GM18517 (cell line): ENCODE results near the gene PDE10A.

Experiments
- ATAC-seq: cut with Tn5 transposase; IDR thresholded peaks from one replicate; pipeline ENCODE4 v1.9.1; 2021; ENCODE audit warnings: mild to moderate bottlenecking, moderate library complexity; ENCODE audit not compliant: unreplicated experiment

PDE10A gene

GRCh38 chr6:165426892-165427291 is 236.1 kb downstream of the PDE10A start:
- no peak for ATAC-seq

GRCh38 chr6:165422192-165422591 is 240.8 kb downstream of the PDE10A start:
- no peak for ATAC-seq

GRCh38 chr6:165417278-165417865 is 245.7 kb downstream of the PDE10A start:
- no peak for ATAC-seq

- ATAC-seq: no peak
Measured at GRCh38 chr6:165404697-165405096, 258.3 kb downstream of the PDE10A start.

GRCh38 chr6:165404296-165404695 is 258.7 kb downstream of the PDE10A start:
- no peak for ATAC-seq

- no peak for ATAC-seq
Measured at GRCh38 chr6:165403006-165403595, 259.9 kb downstream of the PDE10A start.

- no peak for ATAC-seq
Measured at GRCh38 chr6:165401092-165401491, 261.9 kb downstream of the PDE10A start.

- no peak for ATAC-seq
Measured at GRCh38 chr6:165390475-165390874, 272.6 kb downstream of the PDE10A start.

GRCh38 chr6:165389534-165389933 is 273.5 kb downstream of the PDE10A start:
- no peak for ATAC-seq

- no peak for ATAC-seq
Measured at GRCh38 chr6:165383323-165383722, 279.7 kb downstream of the PDE10A start.

- no peak for ATAC-seq
Measured at GRCh38 chr6:165376100-165376499, 286.9 kb downstream of the PDE10A start.

- ATAC-seq: no peak
Measured at GRCh38 chr6:165365371-165365770, 297.7 kb downstream of the PDE10A start.

GRCh38 chr6:165345700-165346099 is 317.3 kb downstream of the PDE10A start:
- no peak for ATAC-seq

GRCh38 chr6:165340532-165340931 is 322.5 kb downstream of the PDE10A start:
- no peak for ATAC-seq

GRCh38 chr6:165325609-165326008 is 337.4 kb downstream of the PDE10A start:
- ATAC-seq: no peak

- ATAC-seq: no peak
Measured at GRCh38 chr6:165321555-165322145, 341.4 kb downstream of the PDE10A start.

GRCh38 chr6:165321150-165321549 is 341.9 kb downstream of the PDE10A start:
- no peak for ATAC-seq

GRCh38 chr6:165317723-165318122 is 345.3 kb downstream of the PDE10A start:
- ATAC-seq: no peak

- ATAC-seq: no peak
Measured at GRCh38 chr6:165308926-165309731, 353.9 kb downstream of the PDE10A start, which contains the start of gene C6orf118. Gene C6orf118, minus strand, starts transcription at chr6:165309605. Its CDS starts 19 bp downstream, at chr6:165309586.

GRCh38 chr6:165306955-165307354 is 356.1 kb downstream of the PDE10A start:
- no peak for ATAC-seq

GRCh38 chr6:165301372-165302246 is 361.4 kb downstream of the PDE10A start:
- no peak for ATAC-seq
